ENCODE data around the gene ARL17A.
"Not testable (repeated sequence)": the region's sequence is repeated elsewhere in the genome, so short reads cannot be mapped to it uniquely, and the experiment has no call there.

GRCh38 chr17:46505896-46506295 lies 73.6 kb downstream of the ARL17A start:
- not testable (repeated sequence) for TF ChIP-seq CTCF (IDR thresholded peaks at IDR 0.05; ENCODE audit: poor library complexity, severe bottlenecking); REST (IDR thresholded peaks at IDR 0.05; ENCODE audit: borderline replicate concordance); EP300 (conservative IDR thresholded peaks at IDR 0.05; ENCODE audit: poor library complexity, severe bottlenecking); POLR2AphosphoS5 (IDR thresholded peaks at IDR 0.05); EZH2 (IDR thresholded peaks at IDR 0.05; ENCODE audit: borderline replicate concordance, insufficient read depth, low read length, poor library complexity, severe bottlenecking); SMC3 (conservative IDR thresholded peaks at IDR 0.05; ENCODE audit: poor library complexity); MXI1 (conservative IDR thresholded peaks at IDR 0.05; ENCODE audit: poor library complexity, severe bottlenecking)

Data from neural cell (in vitro differentiated cells).